ENCODE results near the gene LGALS7. TPM values are rescaled to one million over a fixed set of nuclear protein-coding genes. Genes with fewer than 3 reads are reported as not detected.

LGALS7 gene
- total and polyA plus RNA-seq, 4 donors = 2.4 to 5.0 (median 4.9) TPM; not detected in 1

DNA sequence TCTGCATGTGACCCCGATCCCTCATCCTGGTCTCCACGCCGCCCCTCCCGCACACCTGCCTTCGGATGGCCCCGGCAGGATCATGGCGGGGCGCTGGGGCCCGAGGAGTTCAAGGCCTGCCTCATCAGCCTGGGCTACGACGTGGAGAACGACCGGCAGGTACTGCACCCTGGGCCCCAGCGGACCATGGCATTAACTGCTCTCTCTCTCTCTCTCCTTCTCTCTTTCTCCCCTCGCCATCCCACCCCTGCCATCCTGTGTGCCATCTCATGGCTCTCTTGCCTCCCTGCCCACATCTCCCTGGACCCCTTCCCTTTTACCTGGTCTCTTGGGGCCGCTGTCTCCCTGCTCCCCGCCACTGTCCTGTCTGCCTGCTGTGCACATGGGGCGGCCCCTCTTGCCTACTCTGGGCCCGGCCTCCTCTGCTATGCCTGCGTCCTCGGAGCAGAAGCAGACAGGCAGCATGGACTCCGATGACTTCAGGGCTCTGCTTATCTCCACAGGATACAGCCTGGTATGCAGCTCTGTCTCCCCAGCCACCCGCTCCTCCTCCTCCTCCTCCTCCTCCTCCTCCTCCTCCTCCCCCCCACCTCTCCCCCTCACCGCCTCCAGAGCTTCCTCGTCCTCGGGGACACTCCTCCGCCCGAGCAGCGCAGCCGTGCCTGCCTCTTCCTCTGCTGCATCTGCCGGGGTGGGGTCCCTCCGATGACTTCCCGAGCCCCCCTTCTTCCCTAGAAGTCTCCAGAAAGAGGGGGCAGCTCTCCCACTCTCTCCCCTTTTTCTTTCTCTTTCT is 45.3 kb downstream of the LGALS7 start:
- WGBS, 2 donors = 65 to 71% methylated on average over 33 of the region's 33 CpGs
- H3K36me3 ChIP-seq (ENCODE audit: control insufficient read depth in 4 of 4, insufficient read depth in 4 of 4, low read length in 4 of 4) = peaks cover 12 to 72% (median 33%) of the 10 kb centered on the region in 4 donors
- H3K9ac ChIP-seq (ENCODE audit: insufficient read depth in 1 of 2, low read length in 2 of 2) = no peak overlapping the region

DNA sequence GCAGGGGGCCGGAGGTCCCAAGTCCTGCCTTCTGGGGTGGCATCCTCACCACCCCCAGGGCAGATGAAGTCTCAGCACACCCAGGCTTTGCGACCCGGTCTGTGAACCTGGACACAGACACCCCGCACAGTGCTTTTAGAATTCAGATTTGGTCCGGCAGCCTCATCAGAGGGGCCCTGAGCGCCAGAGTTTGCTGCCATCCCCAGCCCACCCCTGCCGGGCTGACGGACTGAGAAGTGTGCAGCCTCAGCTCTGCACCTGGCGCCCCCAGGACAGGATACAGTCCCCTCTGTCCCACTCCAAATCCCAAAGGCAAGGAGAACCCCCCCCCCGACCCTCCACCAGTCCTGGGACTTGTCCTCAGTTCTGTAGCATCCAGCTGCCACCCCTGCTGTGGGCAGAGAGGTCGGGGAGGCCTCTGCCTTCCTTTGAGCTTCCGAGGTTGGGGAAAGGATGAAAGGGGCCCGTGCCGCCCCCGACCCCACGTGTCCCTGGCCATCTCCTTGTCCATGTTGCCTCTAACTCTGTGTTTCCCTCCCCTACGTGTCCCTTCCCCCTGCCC is 45.9 kb downstream of the LGALS7 start:
- DNase-seq (no peak), ATAC-seq (ENCODE audit: insufficient read depth, low FRiP score) (no peak)
- Histone ChIP-seq H3K4me3 (no peak overlapping the region), H3K36me3 (ENCODE audit: control insufficient read depth in 4 of 4, insufficient read depth in 4 of 4, low read length in 4 of 4) (peaks cover 15 to 79% (median 36%) of the 10 kb centered on the region in 4 donors), H3K27me3 (ENCODE audit: control insufficient read depth in 3 of 3, insufficient read depth in 3 of 3, low read length in 2 of 3) (no peaks in the 10 kb centered on the region), H3K4me1 (ENCODE audit: control insufficient read depth in 5 of 5, insufficient read depth in 5 of 5, low read length in 5 of 5) (peaks cover 0 to 10% (median 0%) of the 10 kb centered on the region in 5 donors), H3K9ac (ENCODE audit: insufficient read depth in 1 of 2, low read length in 2 of 2) (no peak overlapping the region), H3K27ac (ENCODE audit: low read depth in 1 of 2, low read length in 1 of 2) (peak overlapping the region in 1 of 2 donors; percentile 32), H3K9me3 (ENCODE audit: control insufficient read depth in 4 of 4, insufficient read depth in 3 of 4, low read length in 3 of 4) (no peaks in the 10 kb centered on the region)
- TF ChIP-seq, protein P1, sequence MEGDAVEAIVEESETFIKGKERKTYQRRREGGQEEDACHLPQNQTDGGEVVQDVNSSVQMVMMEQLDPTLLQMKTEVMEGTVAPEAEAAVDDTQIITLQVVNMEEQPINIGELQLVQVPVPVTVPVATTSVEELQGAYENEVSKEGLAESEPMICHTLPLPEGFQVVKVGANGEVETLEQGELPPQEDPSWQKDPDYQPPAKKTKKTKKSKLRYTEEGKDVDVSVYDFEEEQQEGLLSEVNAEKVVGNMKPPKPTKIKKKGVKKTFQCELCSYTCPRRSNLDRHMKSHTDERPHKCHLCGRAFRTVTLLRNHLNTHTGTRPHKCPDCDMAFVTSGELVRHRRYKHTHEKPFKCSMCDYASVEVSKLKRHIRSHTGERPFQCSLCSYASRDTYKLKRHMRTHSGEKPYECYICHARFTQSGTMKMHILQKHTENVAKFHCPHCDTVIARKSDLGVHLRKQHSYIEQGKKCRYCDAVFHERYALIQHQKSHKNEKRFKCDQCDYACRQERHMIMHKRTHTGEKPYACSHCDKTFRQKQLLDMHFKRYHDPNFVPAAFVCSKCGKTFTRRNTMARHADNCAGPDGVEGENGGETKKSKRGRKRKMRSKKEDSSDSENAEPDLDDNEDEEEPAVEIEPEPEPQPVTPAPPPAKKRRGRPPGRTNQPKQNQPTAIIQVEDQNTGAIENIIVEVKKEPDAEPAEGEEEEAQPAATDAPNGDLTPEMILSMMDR (IDR thresholded peaks at IDR 0.05; ENCODE audit: control extremely low read depth, extremely low read depth) = no peak
- 93 to 94% methylated on average over 17 of the region's 17 CpGs for whole genome bisulfite sequencing, 2 donors

More for the DNA sequence above, 45.3 kb downstream of the LGALS7 start:
- no peak for ATAC-seq (ENCODE audit: insufficient read depth, low FRiP score)
- H3K27me3 ChIP-seq (ENCODE audit: control insufficient read depth in 3 of 3, insufficient read depth in 3 of 3, low read length in 2 of 3) = no peaks in the 10 kb centered on the region
- peak overlapping the region; percentile 26 to 71 for H3K27ac ChIP-seq (ENCODE audit: low read depth in 1 of 2, low read length in 1 of 2)
- peak in 1 of 3 donors; percentile 17 for DNase-seq
- no peak overlapping the region for H3K4me3 ChIP-seq
- H3K9me3 ChIP-seq (ENCODE audit: control insufficient read depth in 4 of 4, insufficient read depth in 3 of 4, low read length in 3 of 4) = no peaks in the 10 kb centered on the region
- TF ChIP-seq, protein P1 (IDR thresholded peaks at IDR 0.05; ENCODE audit: control extremely low read depth, extremely low read depth) = no peak
- peaks cover 0 to 12% (median 0%) of the 10 kb centered on the region in 5 donors for H3K4me1 ChIP-seq (ENCODE audit: control insufficient read depth in 5 of 5, insufficient read depth in 5 of 5, low read length in 5 of 5)

DNA sequence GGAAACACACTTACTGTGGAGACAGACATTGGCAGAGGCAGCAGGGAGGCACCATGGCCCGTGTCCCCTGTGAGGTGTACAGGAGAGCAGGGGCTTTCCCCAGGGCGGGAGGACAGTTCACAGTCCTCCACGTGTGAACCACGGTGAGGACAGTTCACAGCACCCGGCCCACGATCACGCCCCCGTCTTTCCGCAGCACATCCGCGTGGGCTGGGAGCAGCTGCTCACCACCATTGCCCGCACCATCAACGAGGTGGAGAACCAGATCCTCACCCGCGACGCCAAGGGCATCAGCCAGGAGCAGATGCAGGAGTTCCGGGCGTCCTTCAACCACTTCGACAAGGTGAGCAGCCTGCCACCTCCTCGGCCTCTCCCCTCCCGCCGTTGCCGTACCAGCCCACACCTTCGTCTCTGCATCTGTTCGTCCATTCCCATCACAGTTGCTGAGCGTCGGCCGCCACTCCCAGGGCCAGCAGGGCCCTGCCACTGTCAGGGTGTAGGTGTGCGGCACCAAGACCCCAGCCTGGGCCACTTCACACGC is 46.5 kb downstream of the LGALS7 start:
- peaks cover 0 to 9% (median 0%) of the 10 kb centered on the region in 5 donors for H3K4me1 ChIP-seq (ENCODE audit: control insufficient read depth in 5 of 5, insufficient read depth in 5 of 5, low read length in 5 of 5)
- TF ChIP-seq, protein P1 (IDR thresholded peaks at IDR 0.05; ENCODE audit: control extremely low read depth, extremely low read depth) = no peak
- H3K36me3 ChIP-seq (ENCODE audit: control insufficient read depth in 4 of 4, insufficient read depth in 4 of 4, low read length in 4 of 4) = peaks cover 15 to 84% (median 37%) of the 10 kb centered on the region in 4 donors
- H3K27me3 ChIP-seq (ENCODE audit: control insufficient read depth in 3 of 3, insufficient read depth in 3 of 3, low read length in 2 of 3) = no peaks in the 10 kb centered on the region
- no peak overlapping the region for H3K4me3 ChIP-seq
- H3K9me3 ChIP-seq (ENCODE audit: control insufficient read depth in 4 of 4, insufficient read depth in 3 of 4, low read length in 3 of 4) = no peaks in the 10 kb centered on the region
- H3K27ac ChIP-seq (ENCODE audit: low read depth in 1 of 2, low read length in 1 of 2) = peak overlapping the region in 1 of 2 donors; percentile 40
- ATAC-seq (ENCODE audit: insufficient read depth, low FRiP score) = no peak
- 85 to 87% methylated on average over 30 of the region's 30 CpGs for WGBS, 2 donors
- DNase-seq = no peak
- no peak overlapping the region for H3K9ac ChIP-seq (ENCODE audit: insufficient read depth in 1 of 2, low read length in 2 of 2)
